SKM-1 treated with dmso at 0.1 percent for 144 hours (cell line): ENCODE results near the gene SHISA8.
"Not testable (repeated sequence)": the region's sequence is repeated elsewhere in the genome, so short reads cannot be mapped to it uniquely, and the experiment has no call there.

Source experiments
- DNase-seq: peaks from one replicate; lab custom pipeline; 2025; ENCODE audit not compliant: unreplicated experiment; lab: John Stamatoyannopoulos, UW

Gene SHISA8

DNA sequence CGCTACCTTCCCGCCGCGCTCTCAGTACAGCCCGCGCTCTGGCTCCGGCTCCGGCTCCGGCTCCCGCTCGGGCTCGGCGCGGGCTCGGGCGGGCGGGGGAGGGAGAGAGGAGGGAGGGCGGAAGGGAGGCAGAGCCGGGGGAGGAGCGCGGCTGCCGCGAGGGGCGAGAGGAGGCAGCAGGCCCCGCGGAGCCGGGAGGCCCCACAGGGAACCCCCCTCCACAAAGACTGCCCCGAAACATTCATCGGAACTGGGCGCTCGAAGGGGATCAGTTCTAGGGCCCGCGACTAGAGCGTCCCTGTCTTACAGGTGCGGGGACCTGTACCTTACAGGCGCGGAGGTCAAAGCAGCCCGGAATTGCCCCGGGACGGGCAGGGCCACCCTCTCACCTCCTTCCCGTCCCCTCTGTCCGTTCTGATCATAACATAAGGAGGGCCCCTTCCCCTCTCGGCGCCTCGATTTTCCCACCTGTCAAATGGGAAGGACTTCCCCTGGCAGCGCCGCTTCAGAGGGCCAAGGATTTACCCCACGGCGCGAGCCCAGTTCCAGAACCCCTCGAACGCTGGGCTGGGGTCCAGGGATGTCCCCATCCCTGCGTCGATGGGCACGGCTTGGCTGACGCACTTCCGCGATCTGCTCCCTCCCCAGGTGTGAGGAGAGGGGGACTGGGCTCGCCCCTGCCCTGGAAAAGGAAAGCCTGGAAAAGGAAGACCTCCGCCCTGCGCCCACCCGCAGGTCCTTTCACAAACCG lies at the start of gene SHISA8:
TSS of gene SHISA8 (minus strand) at position 40 of the 751 bp plus-strand sequence. CDS start 407 bp downstream, outside the sequence.
- no peak for DNase-seq

DNA sequence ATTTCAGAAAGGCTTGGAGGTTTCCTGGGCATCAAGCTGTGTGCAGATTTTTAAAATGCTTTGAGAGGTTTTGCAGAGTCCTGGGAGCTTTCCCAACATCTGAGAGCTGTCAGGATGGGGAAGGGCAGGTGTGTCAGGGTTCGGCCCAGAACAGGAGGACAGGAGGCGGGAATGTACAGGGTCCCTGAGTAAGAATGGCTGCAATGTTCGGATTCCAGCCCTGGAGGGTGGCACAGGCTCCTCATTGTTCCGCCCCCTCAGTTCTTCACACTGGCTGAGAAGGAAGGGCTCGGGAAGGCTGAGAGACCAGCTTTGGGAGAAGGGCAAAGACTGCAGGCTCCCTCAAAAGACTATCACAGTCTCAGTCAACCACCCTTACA lies 49.2 kb upstream of the SHISA8 start:
- no peak for DNase-seq

DNA sequence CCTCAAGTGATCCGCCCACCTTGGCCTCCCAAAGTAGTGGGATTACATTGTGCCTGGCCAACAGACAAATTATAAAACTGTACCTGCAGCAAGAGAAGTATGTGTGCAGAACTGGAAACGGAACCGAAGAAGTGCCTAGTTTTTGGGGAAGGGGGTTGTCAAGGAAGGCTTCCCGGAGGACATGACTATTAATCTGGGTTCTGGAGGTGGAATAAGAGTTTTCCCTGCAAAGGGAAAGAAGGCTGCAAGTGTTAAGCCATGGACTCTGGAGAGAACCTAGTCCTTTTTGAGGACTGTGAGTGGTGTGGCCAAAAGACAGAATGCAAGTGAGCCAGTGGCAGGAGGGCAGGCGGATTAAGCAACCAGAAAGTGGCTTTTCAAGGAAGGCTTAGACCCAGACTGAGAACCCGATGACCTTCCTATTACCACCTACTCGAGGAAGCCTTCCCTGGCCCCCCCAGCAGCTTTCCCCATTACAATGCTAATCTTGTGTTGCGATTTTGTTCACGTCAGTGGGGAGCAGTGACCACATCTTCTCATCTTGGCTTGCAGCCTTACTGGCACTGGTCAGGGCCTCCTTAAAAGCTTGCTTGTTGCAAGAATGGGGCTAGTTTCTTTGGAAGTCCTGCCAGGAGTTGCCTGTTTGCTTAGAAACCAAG lies 48.7 kb upstream of the SHISA8 start:
- DNase-seq, result peak; percentile 74

DNA sequence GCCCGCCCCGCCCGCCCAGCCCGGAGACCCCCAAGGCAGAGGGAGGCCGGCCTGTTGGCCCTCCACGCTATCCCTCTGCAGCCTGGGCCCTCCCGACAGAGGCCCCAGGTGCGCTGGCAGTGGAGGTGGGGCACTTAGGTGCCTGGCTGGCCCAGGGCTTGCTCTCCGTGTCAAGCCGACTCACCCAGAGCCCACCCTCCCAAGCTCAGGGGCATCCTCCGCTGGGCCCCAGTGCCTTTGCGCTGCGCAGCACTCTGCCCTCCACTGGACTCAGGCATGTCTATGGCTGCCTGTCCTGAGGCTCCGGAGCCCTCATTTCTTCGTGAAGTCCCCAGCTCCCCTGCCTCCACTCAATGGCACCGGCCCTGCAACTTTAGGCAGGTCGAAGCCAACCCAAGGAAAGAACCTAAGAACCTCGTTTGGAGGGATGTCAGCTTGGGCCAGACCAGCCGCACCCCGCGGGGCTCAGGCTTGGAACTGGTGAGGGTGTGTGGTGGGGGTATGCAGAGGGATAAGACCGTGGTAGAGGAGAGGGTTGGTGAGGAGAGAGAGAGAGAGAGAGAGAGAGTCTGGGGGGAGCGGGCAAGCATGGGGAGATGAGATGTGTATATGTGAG lies 43.2 kb upstream of the SHISA8 start:
- DNase-seq, result no peak

DNA sequence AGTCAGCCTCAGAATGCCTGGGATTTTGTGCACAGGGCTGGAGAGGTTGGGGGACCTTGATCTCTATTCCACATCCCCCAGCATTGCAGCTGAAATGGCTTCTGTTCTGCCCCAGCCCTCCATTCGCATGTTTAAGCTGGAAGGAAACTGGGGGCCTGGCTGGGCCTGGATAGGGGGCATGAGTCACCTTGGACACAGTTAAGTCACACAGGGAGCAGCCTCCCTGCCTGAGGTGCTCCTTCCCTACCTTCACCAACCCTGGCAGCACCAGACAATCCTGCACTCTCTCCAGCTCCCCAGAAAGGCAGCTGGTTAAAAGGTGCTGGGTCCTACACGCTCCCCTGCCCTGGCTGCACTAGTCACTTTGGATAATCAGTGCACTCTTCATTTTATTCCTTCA lies 37.8 kb upstream of the SHISA8 start:
- no peak for DNase-seq

DNA sequence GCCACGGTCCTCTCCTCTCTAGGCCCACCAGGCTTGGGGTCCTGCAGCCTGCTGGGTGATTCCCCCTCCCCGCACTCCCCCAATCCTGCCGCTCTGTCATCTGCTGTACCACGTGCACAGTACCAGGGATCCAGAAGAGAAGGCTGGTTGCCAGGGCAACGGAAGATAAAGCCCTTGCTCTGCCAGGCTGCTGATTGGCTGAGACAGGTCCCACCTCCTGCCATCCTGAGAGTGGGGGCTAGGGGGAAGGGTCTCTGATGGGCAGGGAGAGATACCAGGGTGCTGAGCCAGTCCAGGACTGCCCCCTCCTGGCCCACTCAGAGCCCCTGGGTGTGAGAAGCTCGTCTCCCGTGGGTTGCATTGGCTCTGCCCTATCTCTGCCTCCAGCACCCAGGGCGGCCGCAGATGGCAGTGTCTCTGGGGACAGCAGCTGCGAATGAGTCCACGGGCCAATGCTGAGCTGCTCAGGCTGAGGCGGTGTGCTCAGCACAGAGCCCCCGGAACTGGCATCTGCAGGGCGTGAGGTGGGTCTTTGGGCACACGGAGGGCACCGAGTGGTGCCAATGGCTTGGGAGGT lies 37.1 kb upstream of the SHISA8 start, which contains the start of gene SMIM45:
TSS of gene SMIM45 (plus strand) at position 253 of the 577 bp plus-strand sequence.
- no peak for DNase-seq

DNA sequence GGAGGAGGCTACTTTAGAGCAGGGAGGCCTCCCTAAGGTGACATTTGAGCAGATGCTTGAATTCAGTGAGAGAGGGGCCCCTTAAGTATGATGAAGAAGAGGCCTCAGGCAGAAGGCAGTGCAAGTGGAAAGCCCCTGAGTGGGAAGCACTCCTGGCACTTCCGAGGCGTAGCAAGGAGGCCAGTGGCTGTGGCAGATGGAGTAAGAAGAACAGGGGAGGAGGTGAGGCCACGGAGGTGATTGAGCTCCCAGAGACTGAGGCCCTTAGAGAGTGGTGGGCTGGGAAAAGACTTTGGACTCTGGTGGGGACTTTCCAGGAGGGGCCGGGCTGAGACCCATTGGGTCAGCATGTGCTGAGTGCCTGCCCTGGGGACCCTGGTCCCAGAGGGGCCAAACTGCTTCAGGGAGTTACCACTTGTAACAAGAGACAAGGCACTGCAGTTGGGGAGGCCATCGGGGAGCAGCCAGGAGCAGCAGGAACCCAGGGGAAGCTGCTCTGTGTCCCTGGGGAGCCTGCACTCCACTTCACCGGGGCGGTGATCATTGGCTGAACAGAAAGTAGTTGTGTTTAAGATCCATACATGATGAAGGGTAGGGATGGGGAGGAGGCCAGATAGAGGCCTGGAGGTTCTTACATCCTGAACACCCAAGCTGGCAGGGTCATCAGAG lies 34.6 kb upstream of the SHISA8 start:
- no peak for DNase-seq

DNA sequence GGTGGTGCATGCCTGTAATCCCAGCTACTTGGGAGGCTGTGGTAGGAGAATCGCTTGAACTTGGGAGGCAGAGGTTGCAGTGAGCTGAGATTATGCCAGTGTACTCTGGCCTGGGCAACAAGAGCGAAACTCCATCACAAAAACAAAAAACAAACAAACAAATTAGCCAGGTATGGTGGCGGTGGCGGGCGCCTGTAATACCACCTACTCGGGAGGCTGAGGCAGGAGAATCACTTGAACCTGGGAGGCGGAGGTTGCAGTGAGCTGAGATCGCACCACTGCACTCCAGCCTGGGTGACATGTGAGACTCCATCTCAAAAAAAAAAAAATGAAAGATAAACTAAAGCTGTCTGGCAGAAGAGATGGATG lies 34.0 kb upstream of the SHISA8 start:
- DNase-seq, result not testable (repeated sequence)

DNA sequence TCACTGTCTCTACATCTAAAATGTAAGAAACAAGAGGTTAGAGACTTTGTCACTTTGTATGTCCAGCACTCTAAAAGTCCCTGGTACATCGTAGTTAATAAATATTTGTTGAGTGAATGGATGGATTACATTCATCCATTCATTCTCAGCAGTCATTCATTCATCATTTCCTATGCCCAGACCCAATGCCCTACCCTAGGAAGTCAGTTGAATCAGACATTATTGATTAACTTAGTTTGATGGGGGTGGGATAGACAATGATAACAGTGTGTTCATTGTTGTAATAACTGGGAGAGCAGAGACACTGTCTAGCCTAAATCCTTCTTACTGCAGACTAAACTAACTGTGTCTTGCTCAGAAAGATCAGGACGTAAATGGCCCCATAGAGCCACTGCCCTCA lies 33.3 kb upstream of the SHISA8 start:
- DNase-seq, result no peak

DNA sequence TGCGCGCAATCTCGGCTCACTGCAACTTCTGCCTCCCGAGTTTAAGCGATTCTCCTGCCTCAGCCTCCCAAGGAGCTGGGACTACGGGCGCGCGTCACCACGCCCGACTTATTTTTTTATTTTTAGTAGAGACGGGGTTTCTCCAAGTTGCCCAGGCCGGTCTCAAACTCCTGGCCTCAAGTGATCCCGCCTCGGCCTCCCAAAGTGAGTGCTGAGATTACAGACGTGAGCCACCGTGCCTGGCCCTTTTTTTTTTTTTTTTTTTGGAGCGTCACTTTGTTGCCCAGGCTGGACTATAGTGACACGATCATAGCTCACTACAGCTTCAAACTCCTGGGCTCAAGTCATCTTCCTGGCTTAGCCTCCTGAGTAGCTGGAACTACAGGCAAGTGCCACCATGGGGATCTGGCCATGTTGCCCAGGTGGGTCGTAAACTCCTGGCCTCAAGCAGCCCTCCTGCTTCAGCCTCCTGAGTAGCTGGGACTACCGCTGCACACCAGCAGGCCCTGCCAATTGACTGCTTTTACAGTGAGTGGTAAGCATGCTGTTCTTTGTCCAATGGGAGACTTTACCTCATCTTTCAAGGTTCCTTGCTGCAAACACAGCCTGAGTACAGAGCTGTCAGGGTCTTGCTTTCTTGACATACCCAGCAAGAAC lies 32.7 kb upstream of the SHISA8 start:
- no peak for DNase-seq

DNA sequence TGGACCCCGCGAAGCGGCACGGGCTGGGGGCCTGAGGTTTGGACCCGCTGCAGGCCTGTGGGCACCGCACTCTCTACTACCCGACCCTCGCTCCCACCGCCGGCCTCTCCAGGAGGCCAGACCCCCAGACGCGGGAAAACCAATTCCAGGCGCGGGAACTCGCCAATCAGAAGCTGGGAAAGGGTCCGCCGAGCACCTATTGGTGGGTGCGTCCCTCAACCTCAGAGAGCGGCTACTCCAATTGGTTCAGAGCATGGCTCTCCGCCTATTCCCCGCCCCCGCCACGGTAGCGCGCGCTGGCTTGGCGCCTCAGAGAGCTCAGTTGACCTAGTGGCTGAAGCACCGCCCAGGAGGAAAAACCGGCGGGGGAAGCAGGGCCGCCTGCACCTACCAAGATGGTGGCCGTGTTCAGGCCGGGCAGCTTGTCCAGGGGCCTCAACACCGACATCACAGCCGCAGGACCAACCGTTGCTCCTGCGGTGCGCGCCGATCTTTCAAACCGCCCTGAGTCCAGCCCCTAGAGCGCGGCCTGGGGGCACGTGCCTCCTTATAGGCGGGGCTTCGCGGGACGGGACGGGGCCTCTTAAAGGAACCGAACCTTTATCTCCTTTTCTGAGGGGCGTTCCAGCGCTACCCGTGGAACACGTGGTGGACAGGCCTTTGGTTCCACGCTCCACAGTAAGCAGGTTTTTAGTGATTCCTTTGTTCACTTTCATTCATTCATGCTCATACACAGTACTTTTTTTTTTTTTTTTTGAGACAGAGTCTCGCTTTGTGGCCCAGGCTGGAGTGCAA lies 32.0 kb upstream of the SHISA8 start, which contains the start of gene CENPM:
TSS of gene CENPM (minus strand) at position 524 of the 795 bp plus-strand sequence. CDS start at position 448, 76 bp downstream.
- DNase-seq, result peak; percentile 96

DNA sequence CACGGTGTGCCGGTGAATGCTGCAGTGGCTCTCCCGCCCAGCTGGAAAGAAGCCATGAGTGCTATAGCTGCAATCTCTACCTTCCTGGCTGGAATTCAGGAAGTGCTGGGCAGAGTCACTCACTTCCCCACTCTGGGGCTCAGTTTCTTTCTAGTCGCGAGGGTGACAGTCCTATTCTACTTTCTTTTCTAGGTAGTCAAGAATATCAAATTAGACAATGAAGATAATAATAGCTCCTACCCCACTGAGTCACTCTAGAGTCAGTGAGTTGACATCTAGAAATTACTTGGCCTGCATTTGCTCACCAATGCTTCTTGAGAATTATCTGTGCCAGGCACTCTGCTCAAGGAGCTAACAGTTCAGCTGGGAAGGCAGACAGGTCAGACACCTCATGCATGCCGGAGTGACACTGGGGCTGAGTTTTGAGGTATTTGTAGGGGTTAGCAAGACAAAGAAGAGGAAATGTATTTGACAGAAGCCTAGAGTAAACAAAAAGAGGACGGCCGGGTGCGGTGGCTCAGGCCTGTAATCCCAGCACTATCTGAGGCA lies 28.9 kb upstream of the SHISA8 start:
- no peak for DNase-seq

DNA sequence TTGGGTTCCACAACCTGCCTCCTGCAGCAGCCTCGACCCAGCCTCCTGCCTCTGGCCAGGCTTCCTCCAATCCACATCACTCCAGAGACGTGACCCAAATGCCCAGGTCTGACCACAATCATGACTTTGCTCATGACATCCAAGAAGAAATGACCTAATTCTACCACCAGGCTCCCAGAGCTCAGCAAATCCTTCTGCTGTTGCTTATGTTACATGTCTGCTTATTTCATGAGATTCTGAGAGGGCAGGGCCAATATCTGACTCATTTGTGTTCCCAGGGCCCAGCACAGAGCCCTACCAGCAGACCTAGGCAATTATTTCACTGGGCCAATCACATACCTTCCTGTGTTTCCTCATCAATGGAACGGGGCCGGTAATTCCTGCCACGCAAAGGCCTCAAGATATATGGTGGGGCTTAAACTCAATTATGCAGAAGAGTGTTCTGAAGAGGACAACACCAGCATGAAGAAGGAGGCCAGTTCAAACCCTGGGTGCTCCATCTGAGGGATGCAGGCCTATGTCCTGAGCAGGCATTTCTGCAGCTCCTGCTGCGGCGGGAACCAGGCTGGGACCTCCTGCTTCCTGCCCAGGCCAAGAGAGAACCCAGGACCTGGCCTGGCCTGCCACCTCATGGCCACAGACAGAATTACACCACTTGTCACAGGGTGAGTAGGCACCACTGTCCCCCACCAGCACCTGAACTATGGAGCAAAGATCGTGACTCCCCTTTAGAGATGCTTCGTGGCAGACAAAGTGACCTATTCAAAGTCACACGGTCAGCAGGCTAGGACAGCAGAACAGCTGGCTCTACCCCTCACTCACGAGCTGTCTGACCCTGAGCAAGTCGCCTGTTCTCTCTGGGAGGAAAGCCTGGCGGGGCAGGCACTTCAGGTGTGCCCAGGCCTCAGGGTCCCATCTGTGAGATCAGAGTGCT lies 26.2 kb upstream of the SHISA8 start:
- peak; percentile 68 for DNase-seq

DNA sequence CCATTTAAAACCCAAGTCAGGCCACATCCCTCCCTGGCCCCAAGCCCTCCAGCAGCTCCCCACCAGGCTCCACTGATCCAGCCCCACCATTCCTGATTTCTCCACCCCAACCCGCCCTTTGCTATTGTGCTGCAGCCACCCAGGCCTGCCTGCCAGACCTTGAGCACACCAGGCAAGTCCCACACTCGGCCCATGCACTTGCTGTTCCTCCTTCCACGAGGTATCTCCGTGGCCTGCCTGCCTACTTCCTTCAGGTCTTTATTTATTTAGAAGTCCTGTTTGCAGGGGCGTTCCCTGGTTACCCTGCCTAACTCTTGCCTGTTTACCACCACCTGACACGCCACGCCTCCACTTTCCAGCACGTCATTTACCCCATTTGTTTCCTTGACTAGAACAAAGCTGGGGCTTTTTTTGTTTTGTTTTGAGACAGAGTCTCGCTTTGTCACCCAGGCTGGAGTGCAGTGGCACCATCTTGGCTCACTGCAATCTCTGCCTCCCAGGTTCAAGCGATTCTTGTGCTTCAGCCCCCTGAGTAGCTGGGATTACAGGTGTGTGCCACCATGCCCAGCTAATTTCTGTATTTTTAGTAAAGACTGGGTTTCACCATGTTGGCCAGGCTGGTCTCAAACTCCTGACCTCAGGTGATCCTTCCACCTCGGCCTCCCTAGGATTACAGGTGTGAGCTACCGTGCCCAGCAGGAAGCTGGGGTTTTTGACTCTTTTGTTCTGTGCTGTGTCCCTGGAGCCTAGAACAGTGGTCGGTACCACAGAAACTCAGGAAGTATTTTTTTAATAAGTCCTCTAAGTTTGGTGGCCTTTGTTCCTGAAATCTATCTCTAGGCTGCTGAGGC lies 25.3 kb upstream of the SHISA8 start:
- DNase-seq, result no peak

DNA sequence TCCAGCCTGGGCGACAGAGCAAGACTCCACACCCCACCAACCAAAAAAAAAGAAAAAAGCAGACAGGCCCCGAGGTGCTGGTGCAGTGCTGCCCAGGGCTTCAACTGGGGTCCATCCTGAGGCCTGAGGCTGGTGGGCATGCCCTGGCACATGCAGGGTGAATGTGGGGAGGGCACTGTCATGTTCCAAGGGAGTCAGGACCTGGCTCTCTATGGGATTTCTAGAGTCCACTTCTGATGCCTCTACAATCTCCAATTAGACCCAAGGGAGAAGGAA lies 22.0 kb upstream of the SHISA8 start:
- no peak for DNase-seq

DNA sequence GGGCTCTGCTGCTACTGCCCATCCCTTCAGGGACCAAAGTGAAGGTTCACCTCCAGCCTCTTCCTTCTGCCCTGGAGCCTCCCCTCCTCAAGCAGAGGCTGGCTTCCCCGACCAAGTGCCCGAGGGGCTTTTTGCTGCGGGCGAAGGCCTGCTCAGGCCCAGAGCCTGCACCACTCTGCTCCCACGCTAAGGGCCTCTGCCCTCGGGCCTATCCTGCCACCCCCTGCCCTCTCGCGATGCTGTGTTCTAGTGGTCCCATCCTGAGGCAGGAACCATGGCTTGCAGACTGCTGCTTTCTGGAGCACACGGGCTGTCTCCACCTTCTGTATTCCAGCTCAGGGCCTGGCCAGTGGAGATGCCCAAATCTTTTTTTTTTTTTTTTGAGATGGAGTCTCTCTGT lies 20.6 kb upstream of the SHISA8 start:
- DNase-seq, result no peak

DNA sequence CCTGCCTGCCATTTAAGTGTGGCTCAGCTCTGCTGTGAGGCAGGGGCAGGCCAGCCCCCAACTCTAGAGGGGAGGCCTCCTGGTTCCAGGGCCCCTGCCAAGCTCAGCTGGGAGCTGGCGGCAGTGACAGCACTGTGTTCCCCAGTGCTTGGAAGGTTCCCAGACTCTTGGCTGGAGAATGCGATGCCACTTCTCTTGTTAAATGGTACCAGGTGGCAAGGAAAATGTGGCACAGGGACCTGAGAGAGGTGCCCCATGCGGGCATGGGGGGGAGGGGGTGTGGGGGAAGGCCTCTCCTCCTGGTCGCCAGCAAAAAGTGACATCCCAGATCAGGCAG lies 20.1 kb upstream of the SHISA8 start:
- DNase-seq, result no peak
